Upper lobe of left lung (tissue), 4 donors: ENCODE results near the gene PIN1.

Source experiments
- EP300 ChIP-seq, 4 donors: sonication (generic); formaldehyde crosslinking; IDR thresholded peaks; one replicate each; pipeline ENCODE4 v1.5.1; 2017; ENCODE audit warnings: antibody characterized with exemption in 4 of 4, control low read depth in 2 of 4
- POLR2A ChIP-seq, 4 donors: fragments of 450-650 bp; IDR thresholded peaks; one replicate each; pipeline ENCODE4 v1.5.1; 2016 to 2017; ENCODE audit warnings: antibody characterized with exemption in 4 of 4, mild to moderate bottlenecking in 2 of 4
- POLR2AphosphoS5 ChIP-seq, 2 donors: sonication (generic); formaldehyde crosslinking; IDR thresholded peaks; one replicate each; pipeline ENCODE4 v1.5.1; 2017; ENCODE audit warnings: antibody characterized with exemption in 2 of 2
- TF ChIP-seq, protein P1 (sequence below), 6 experiments: fragments of 450-650 bp in 4 of 6; fragments of 200-600 bp in 2 of 6; sonication (generic) in 2 of 6; IDR thresholded peaks; one replicate each; pipeline ENCODE4 v1.5.1; 2016 to 2019; ENCODE audit warnings: antibody characterized with exemption in 6 of 6

GRCh38 chr19:9872618-9873242 is 37.6 kb downstream of the PIN1 start:
- TF ChIP-seq, protein P1, sequence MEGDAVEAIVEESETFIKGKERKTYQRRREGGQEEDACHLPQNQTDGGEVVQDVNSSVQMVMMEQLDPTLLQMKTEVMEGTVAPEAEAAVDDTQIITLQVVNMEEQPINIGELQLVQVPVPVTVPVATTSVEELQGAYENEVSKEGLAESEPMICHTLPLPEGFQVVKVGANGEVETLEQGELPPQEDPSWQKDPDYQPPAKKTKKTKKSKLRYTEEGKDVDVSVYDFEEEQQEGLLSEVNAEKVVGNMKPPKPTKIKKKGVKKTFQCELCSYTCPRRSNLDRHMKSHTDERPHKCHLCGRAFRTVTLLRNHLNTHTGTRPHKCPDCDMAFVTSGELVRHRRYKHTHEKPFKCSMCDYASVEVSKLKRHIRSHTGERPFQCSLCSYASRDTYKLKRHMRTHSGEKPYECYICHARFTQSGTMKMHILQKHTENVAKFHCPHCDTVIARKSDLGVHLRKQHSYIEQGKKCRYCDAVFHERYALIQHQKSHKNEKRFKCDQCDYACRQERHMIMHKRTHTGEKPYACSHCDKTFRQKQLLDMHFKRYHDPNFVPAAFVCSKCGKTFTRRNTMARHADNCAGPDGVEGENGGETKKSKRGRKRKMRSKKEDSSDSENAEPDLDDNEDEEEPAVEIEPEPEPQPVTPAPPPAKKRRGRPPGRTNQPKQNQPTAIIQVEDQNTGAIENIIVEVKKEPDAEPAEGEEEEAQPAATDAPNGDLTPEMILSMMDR (IDR thresholded peaks at IDR 0.05): no peak
- TF ChIP-seq POLR2A (IDR thresholded peaks at IDR 0.05): no peak
- TF ChIP-seq EP300 (IDR thresholded peaks at IDR 0.05): no peak
- TF ChIP-seq POLR2AphosphoS5 (IDR thresholded peaks at IDR 0.05): no peak
